Suprapubic skin (tissue), 3 donors: ENCODE measurements around the gene SOWAHA.

Experiments used
- POLR2AphosphoS5 ChIP-seq, 3 donors: sonication (generic); formaldehyde crosslinking; IDR thresholded peaks; one replicate each; pipeline ENCODE4 v1.6.1; 2017; ENCODE audit warnings: antibody characterized with exemption in 3 of 3
- TF ChIP-seq, protein P1 (sequence below), 2 donors: fragments of 200-600 bp in 1 of 2; fragments of 450-650 bp in 1 of 2; sonication (generic) in 1 of 2; IDR thresholded peaks; one replicate each; pipeline ENCODE4 v1.5.1; 2016 to 2019; ENCODE audit warnings: antibody characterized with exemption in 2 of 2, mild to moderate bottlenecking in 1 of 2, moderate library complexity in 1 of 2

DNA sequence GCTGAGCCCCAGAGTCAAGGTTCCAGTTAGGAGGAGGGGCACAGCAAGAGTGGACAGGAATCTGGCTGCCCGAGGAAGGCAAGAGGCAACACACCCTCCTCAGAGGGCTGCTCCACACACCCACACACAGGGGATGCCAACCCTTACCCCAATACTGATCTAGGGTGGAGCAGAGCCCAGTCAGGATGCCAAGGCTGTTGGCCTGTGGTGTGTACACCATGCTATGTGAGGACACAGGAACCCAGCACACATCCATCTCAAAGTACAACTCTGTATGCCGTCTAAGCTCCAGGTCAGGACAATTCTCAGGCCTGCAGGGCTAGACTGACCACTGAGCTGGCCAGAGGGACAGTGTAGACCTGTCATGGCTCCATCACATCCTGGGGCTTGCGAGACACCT, 38.7 kb upstream of the SOWAHA start:
- TF ChIP-seq, protein P1, sequence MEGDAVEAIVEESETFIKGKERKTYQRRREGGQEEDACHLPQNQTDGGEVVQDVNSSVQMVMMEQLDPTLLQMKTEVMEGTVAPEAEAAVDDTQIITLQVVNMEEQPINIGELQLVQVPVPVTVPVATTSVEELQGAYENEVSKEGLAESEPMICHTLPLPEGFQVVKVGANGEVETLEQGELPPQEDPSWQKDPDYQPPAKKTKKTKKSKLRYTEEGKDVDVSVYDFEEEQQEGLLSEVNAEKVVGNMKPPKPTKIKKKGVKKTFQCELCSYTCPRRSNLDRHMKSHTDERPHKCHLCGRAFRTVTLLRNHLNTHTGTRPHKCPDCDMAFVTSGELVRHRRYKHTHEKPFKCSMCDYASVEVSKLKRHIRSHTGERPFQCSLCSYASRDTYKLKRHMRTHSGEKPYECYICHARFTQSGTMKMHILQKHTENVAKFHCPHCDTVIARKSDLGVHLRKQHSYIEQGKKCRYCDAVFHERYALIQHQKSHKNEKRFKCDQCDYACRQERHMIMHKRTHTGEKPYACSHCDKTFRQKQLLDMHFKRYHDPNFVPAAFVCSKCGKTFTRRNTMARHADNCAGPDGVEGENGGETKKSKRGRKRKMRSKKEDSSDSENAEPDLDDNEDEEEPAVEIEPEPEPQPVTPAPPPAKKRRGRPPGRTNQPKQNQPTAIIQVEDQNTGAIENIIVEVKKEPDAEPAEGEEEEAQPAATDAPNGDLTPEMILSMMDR (IDR thresholded peaks at IDR 0.05): no peak
- no peak for TF ChIP-seq POLR2AphosphoS5 (IDR thresholded peaks at IDR 0.05)
